ENCODE data around the gene ACIN1. TPM values are rescaled to one million over a fixed set of nuclear protein-coding genes. Genes with fewer than 3 reads are reported as not detected.

ACIN1 gene
- total RNA-seq, 1 experiment from 2014 or later = 333 TPM

DNA sequence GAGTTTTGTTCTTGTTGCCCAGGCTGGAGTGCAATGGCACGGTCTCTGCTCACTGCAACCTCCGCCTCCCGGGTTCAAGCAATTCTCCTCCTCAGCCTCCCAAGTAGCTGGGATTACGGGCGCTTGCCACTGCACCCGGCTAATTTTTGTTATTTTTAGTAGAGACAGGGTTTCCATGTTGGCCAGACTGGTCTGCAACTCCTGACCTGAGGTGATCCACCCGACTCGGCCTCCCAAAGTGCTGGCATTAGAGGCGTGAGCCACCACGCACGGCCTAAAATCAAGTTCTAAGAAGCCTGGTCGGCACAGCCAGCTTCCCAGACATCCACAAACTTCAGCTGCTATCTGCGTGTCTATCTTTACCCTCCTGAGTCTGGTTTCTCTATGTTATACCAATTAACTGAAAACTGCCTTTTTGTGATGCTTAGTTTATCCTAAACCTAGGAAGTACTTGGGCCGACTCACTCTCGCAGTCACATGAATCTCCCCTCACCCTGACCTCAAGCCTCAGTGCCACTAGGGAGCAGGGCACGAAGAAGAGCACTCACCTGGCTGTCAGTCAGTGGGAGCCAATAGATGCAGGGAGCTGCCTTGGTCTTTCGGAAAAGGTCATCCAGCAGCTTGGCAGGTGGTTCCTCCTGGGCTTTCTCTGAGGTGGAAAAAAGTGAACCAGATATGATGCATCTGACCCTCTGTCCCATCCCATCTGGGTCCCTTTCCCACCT is 34.2 kb downstream of the ACIN1 start:
- H3K36me3 Mint-ChIP-seq (ENCODE audit: insufficient read depth in 1 of 3, low read depth in 3 of 3) = peaks cover 40 to 75% (median 62%) of the 10 kb centered on the region in 3 experiments
- Histone ChIP-seq H3K9ac (ENCODE audit: extremely low read depth, insufficient read length, low read length) (no peak overlapping the region), H2AK5ac (ENCODE audit: insufficient read length, low read length) (no peak overlapping the region), H3K23me2 (ENCODE audit: insufficient read length, low read depth, low read length, poor library complexity, severe bottlenecking) (peaks cover 15% of the 10 kb centered on the region), H3T11ph (ENCODE audit: low read length) (no peak overlapping the region), H4K8ac (replicated peaks; ENCODE audit: insufficient read length, low read depth, low read length) (no peak overlapping the region), H3K79me2 (ENCODE audit: insufficient read depth, low read length) (no peaks in the 10 kb centered on the region), H3K27ac (ENCODE audit: insufficient read length, low read depth, low read length) (no peak overlapping the region), H2BK5ac (ENCODE audit: insufficient read length, low read length) (no peak overlapping the region), H3K18ac (ENCODE audit: insufficient read length, low read depth, low read length) (no peak overlapping the region), H3K4ac (ENCODE audit: low read depth, low read length) (no peak overlapping the region), H2BK20ac (ENCODE audit: low read depth, low read length, poor library complexity, severe bottlenecking) (no peak overlapping the region), H2BK120ac (ENCODE audit: low read depth, low read length, poor library complexity, severe bottlenecking) (no peak overlapping the region), H3K27me3 (ENCODE audit: insufficient read depth, low read length) (no peaks in the 10 kb centered on the region), H3K79me1 (ENCODE audit: insufficient read depth, low read depth, low read length, poor library complexity, severe bottlenecking) (no peaks in the 10 kb centered on the region), H3K14ac (ENCODE audit: insufficient read depth, low read length) (no peak overlapping the region), H3K56ac (ENCODE audit: insufficient read length, low read depth, low read length) (no peak overlapping the region), H4K5ac (ENCODE audit: insufficient read length, low read depth, low read length) (no peak overlapping the region), H3K9me3 (ENCODE audit: control insufficient read depth, low read depth, low read length) (no peaks in the 10 kb centered on the region), H2BK15ac (ENCODE audit: low read depth, low read length) (no peak overlapping the region), H2AFZ (ENCODE audit: low read length) (no peak overlapping the region), H3K23ac (ENCODE audit: insufficient read length, low read depth, low read length) (no peak overlapping the region), H3K4me2 (ENCODE audit: insufficient read depth, insufficient read length, low read length) (no peak overlapping the region), H4K91ac (ENCODE audit: insufficient read length, low read depth, low read length) (no peak overlapping the region), H2BK12ac (ENCODE audit: insufficient read length, low read depth, low read length) (no peak overlapping the region), H4K20me1 (ENCODE audit: control insufficient read depth, insufficient read depth, insufficient read length) (no peaks in the 10 kb centered on the region), H3K4me1 (ENCODE audit: insufficient read depth, low read length) (no peaks in the 10 kb centered on the region; the same call in 1 of the 2 replicates)
- no peak for DNase-seq
- H3K4me1 Mint-ChIP-seq = peaks cover 11 to 17% of the 10 kb centered on the region in 2 experiments
- H3K27me3 Mint-ChIP-seq (ENCODE audit: low read depth) = peaks cover 9% of the 10 kb centered on the region
- no peak overlapping the region for H3K4me3 Mint-ChIP-seq
- no CpG with 5 or more reads among the region's 17 CpGs for WGBS (ENCODE audit: extremely low coverage, insufficient read length, low lambda C conversion rate)
- no peaks in the 10 kb centered on the region for H3K9me3 Mint-ChIP-seq
- TF ChIP-seq, protein P1, sequence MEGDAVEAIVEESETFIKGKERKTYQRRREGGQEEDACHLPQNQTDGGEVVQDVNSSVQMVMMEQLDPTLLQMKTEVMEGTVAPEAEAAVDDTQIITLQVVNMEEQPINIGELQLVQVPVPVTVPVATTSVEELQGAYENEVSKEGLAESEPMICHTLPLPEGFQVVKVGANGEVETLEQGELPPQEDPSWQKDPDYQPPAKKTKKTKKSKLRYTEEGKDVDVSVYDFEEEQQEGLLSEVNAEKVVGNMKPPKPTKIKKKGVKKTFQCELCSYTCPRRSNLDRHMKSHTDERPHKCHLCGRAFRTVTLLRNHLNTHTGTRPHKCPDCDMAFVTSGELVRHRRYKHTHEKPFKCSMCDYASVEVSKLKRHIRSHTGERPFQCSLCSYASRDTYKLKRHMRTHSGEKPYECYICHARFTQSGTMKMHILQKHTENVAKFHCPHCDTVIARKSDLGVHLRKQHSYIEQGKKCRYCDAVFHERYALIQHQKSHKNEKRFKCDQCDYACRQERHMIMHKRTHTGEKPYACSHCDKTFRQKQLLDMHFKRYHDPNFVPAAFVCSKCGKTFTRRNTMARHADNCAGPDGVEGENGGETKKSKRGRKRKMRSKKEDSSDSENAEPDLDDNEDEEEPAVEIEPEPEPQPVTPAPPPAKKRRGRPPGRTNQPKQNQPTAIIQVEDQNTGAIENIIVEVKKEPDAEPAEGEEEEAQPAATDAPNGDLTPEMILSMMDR (conservative IDR thresholded peaks at IDR 0.05) = no peak
- peak overlapping the region in 2 of 3 experiments; percentile 57 to 92; a peak in 3 of 7 replicates for H3K27ac Mint-ChIP-seq
